GM12875 (cell line): ENCODE data around the gene LDLRAD4.
"Not testable (repeated sequence)": the region's sequence is repeated elsewhere in the genome, so short reads cannot be mapped to it uniquely, and the experiment has no call there.

Experiments used
- H3K4me3 ChIP-seq: one replicate; pipeline ENCODE4 v1.5.1; 2011; ENCODE audit warnings: low read depth, low read length, control low read depth
- CTCF ChIP-seq: IDR thresholded peaks from 2 replicates; pipeline ENCODE4 v1.5.1; 2011; ENCODE audit warnings: low read depth, mild to moderate bottlenecking, control low read depth, inconsistent platforms, low read length, moderate library complexity, borderline replicate concordance; ENCODE audit not compliant: insufficient read depth

LDLRAD4 gene

GRCh38 chr18:13337369-13337768, 118.8 kb downstream of the LDLRAD4 start:
- no peak overlapping the region for H3K4me3 ChIP-seq
- no peak for TF ChIP-seq CTCF

- H3K4me3 ChIP-seq, result no peak overlapping the region
- TF ChIP-seq CTCF, result no peak
These were observed 119.8 kb downstream of the LDLRAD4 start for GRCh38 chr18:13338318-13338717.

- H3K4me3 ChIP-seq, result no peak overlapping the region
- no peak for TF ChIP-seq CTCF
These were observed 121.1 kb downstream of the LDLRAD4 start for GRCh38 chr18:13339653-13340052.

GRCh38 chr18:13346449-13346848, 127.9 kb downstream of the LDLRAD4 start:
- not testable (repeated sequence) for H3K4me3 ChIP-seq

GRCh38 chr18:13353084-13353823, 134.7 kb downstream of the LDLRAD4 start:
- no peak for TF ChIP-seq CTCF
- no peak overlapping the region for H3K4me3 ChIP-seq

GRCh38 chr18:13354402-13354801, 135.8 kb downstream of the LDLRAD4 start:
- no peak for TF ChIP-seq CTCF

GRCh38 chr18:13356032-13356431, 137.5 kb downstream of the LDLRAD4 start:
- H3K4me3 ChIP-seq, result no peak overlapping the region
- no peak for TF ChIP-seq CTCF

More at GRCh38 chr18:13354402-13354801, 135.8 kb downstream of the LDLRAD4 start:
- no peak overlapping the region for H3K4me3 ChIP-seq

GRCh38 chr18:13357289-13357688, 138.7 kb downstream of the LDLRAD4 start:
- TF ChIP-seq CTCF, result no peak
- H3K4me3 ChIP-seq, result no peak overlapping the region
